Ascending aorta (tissue), 2 donors: ENCODE data around the gene OCIAD2. TPM values are rescaled to one million over a fixed set of nuclear protein-coding genes. Genes with fewer than 3 reads are reported as not detected.
"Not testable (repeated sequence)": the region's sequence is repeated elsewhere in the genome, so short reads cannot be mapped to it uniquely, and the experiment has no call there.

Source experiments
- DNase-seq, 2 donors: peaks; one replicate each; pipeline ENCODE4 v3.0.0-alpha.2; 2019; ENCODE audit warnings: low spot score in 2 of 2
- H3K27ac ChIP-seq, 2 donors: fragments of 200-600 bp; sonication (generic); one replicate each; pipeline ENCODE4 v1.5.1; 2016 to 2017; ENCODE audit warnings: mild to moderate bottlenecking in 1 of 2
- H3K27me3 ChIP-seq: fragments of 200-600 bp; sonication (generic); one replicate; pipeline ENCODE4 v1.5.1; 2017
- H3K36me3 ChIP-seq, 2 donors: fragments of 200-600 bp; sonication (generic); one replicate each; pipeline ENCODE4 v1.5.1; 2016
- H3K4me1 ChIP-seq, 2 donors: fragments of 200-600 bp; sonication (generic); one replicate each; pipeline ENCODE4 v1.5.1; 2016 to 2017; ENCODE audit warnings: mild to moderate bottlenecking in 1 of 2
- H3K4me3 ChIP-seq, 2 donors: fragments of 200-600 bp; sonication (generic); one replicate each; pipeline ENCODE4 v1.5.1; 2016 to 2017; ENCODE audit warnings: mild to moderate bottlenecking in 1 of 2
- H3K9me3 ChIP-seq, 2 donors: fragments of 200-600 bp; sonication (generic); one replicate each; pipeline ENCODE4 v1.5.1; 2016
- intact Hi-C: fragments of 100-400 bp; cut with DNase I; formaldehyde crosslinking; loops from one replicate; pipeline ENCODE4 v1.15.1; 2023
- total RNA-seq: library from RNA; depleted of rRNA; stranded (reverse); fragments of >200 nt; gene quantifications from one replicate; pipeline ENCODE4 v1.1.0, GENCODE V29; 2016
- TF ChIP-seq, protein P1 (sequence below), 3 experiments: fragments of 200-600 bp in 2 of 3; fragments of 450-650 bp in 1 of 3; sonication (generic) in 2 of 3; IDR thresholded peaks; one replicate each; pipeline ENCODE4 v1.5.1; 2016 to 2019; ENCODE audit warnings: antibody characterized with exemption in 3 of 3, mild to moderate bottlenecking in 1 of 3, moderate library complexity in 1 of 3

Gene OCIAD2
- total RNA-seq, 1 donor from 2014 or later: 1.9 TPM

DNA sequence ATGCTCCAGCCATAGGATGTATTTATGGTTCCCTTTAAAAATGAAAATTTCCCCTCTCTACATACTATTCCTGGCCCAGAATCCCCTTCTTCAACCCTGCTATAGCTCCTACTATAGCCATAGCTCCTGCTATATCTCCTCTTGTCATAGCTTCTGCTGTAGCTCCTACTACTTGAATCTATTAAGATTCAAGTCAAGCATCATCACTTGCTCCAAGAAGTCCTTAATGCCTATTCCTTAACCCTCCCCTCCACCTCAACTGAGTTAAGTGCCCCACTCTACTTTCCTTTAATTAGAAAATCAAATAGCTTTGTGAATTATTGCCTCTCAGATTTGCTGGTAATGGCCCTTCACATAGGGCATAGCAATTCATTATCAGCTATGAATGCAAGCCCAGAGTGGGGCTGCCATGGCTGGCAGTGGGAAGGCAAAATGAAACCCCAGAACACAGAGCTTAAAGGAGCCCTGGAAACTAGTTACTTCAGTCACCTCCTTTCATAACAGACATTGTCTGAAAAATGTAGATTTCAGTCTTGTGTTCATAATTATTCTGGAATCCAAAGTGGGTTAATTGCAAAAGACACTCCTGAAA is 15.4 kb downstream of the OCIAD2 start:
- no peaks in the 10 kb centered on the region for H3K27me3 ChIP-seq
- no peak overlapping the region for H3K27ac ChIP-seq
- H3K36me3 ChIP-seq: peaks cover 0 to 34% of the 10 kb centered on the region in 2 donors
- TF ChIP-seq, protein P1, sequence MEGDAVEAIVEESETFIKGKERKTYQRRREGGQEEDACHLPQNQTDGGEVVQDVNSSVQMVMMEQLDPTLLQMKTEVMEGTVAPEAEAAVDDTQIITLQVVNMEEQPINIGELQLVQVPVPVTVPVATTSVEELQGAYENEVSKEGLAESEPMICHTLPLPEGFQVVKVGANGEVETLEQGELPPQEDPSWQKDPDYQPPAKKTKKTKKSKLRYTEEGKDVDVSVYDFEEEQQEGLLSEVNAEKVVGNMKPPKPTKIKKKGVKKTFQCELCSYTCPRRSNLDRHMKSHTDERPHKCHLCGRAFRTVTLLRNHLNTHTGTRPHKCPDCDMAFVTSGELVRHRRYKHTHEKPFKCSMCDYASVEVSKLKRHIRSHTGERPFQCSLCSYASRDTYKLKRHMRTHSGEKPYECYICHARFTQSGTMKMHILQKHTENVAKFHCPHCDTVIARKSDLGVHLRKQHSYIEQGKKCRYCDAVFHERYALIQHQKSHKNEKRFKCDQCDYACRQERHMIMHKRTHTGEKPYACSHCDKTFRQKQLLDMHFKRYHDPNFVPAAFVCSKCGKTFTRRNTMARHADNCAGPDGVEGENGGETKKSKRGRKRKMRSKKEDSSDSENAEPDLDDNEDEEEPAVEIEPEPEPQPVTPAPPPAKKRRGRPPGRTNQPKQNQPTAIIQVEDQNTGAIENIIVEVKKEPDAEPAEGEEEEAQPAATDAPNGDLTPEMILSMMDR (IDR thresholded peaks at IDR 0.05): no peak
- H3K9me3 ChIP-seq: no peaks in the 10 kb centered on the region
- intact Hi-C loops: no loop called here
- H3K4me3 ChIP-seq: no peak overlapping the region
- H3K4me1 ChIP-seq: no peaks in the 10 kb centered on the region
- DNase-seq: no peak

DNA sequence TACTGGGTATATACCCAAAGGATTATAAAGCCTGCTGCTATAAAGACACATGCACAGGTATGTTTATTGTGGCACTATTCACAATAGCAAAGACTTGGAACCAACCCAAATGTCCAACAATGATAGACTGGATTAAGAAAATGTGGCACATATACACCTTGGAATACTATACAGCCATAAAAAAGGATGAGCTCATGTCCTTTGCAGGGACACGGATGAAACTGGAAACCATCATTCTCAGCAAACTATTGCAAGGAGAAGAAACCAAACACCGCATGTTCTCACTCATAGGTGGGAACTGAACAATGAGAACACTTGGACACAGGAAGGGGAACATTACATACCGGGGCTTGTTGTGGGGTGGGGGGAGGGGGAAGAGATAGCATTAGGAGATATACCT is 16.8 kb downstream of the OCIAD2 start:
- intact Hi-C loops, H3K27me3 ChIP-seq, H3K27ac ChIP-seq, H3K4me1 ChIP-seq, H3K9me3 ChIP-seq, DNase-seq, H3K4me3 ChIP-seq: not testable (repeated sequence)
- peaks cover 0 to 34% of the 10 kb centered on the region in 2 donors for H3K36me3 ChIP-seq

DNA sequence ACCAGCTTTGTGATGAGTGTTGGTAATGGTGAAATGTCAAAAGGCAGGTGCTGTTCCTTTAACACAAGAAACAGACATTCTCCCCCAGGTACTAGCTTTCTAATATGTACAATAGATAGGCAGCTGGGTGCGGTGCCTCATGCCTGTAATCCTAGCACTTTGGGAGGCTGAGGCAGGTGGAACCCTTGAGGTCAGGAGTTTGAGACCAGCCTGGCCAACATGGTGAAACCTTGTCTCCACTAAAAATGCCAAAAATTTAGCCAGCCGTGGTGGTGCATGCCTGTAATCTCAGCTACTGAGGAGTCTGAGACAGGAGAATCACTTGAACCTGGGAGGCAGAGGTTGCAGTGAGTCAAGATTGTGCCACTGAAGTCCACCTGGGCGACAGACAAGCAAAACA is 24.9 kb downstream of the OCIAD2 start:
- H3K36me3 ChIP-seq, H3K27ac ChIP-seq, H3K4me3 ChIP-seq, H3K9me3 ChIP-seq, DNase-seq, intact Hi-C loops, H3K27me3 ChIP-seq, H3K4me1 ChIP-seq: not testable (repeated sequence)

DNA sequence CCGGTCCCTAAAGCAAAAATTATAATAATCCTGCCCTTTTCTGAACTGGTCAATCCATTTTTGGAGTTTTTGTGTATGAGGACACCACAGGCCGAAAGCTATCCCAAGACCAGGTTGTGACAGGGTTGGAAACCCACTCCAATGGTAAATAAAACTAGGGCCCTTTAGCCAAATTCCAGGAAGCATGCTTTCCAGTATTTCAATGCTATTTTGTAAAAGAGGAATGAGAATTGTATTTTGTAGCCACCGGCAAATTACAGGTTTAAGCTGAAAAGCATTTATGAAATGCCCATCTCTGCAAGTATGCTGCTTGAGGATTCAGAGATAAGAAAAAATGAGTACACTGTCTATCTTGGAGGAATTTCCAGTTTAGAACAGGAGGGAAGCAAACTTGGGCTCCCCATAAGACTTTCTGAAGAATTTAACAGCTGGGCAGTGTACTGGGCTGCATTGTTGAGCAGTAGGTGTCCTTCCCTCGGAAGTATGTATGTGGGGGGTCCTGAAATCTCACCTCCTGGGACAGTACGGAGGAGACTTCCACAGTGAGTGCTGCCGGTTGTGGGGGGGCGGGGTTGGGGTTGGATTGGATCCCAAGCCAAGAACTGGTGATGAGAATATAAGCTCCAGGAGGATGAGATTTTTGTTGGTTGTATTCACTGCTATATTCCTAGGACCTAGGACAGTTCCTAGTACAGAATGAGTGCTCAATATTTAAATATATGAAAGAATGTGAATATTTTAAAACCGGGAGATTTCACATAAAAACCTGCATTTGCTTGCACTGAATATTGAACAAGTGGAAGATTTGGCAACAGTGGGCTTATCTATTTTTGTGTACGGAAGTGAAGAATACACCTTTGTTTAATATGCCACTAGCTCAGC is 26.8 kb downstream of the OCIAD2 start:
- Histone ChIP-seq H3K9me3 (no peaks in the 10 kb centered on the region), H3K27ac (no peak overlapping the region), H3K27me3 (no peaks in the 10 kb centered on the region), H3K4me1 (no peaks in the 10 kb centered on the region), H3K4me3 (no peak overlapping the region), H3K36me3 (no peaks in the 10 kb centered on the region)
- TF ChIP-seq, protein P1 (IDR thresholded peaks at IDR 0.05): no peak
- intact Hi-C loops: no loop called here
- DNase-seq: no peak

DNA sequence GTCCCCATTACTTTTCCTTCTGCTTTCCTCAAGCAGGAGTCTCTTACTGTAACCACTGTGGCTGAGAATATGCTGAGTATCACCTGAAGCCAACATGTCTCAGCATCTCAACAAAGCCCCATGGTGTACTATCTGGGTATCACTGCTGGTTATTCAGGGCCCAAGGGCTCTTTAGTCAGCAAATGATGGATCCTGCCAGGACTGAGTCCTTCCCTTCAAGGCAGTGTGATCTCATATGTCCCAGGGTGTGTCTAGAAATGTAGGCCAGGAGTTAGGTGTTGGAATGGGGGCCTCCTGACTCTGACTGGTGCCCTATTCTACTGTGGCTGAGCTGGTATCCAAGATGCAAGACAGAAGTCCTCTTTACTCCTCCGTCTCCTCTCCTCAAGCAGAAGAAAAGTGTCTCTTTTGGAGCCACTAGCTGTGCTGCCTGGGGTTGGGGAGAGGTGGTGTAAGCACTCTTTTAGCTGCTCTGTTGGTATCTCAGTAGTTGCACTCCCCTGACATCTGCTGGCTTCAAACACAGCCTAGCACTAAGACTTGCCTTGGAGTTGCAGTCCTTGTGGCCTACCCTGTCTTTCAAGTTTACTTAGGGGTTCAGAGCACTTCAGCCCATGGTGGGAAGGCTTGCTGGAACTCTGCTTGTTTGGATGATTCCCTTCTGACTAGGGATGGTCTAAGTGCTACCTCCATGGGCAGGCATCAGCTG is 28.6 kb downstream of the OCIAD2 start:
- Histone ChIP-seq H3K36me3 (no peaks in the 10 kb centered on the region), H3K27ac (no peak overlapping the region), H3K27me3 (no peaks in the 10 kb centered on the region), H3K9me3 (no peaks in the 10 kb centered on the region), H3K4me3 (no peak overlapping the region), H3K4me1 (no peaks in the 10 kb centered on the region)
- no peak for DNase-seq
- TF ChIP-seq, protein P1 (IDR thresholded peaks at IDR 0.05): no peak
- intact Hi-C loops: no loop called here

DNA sequence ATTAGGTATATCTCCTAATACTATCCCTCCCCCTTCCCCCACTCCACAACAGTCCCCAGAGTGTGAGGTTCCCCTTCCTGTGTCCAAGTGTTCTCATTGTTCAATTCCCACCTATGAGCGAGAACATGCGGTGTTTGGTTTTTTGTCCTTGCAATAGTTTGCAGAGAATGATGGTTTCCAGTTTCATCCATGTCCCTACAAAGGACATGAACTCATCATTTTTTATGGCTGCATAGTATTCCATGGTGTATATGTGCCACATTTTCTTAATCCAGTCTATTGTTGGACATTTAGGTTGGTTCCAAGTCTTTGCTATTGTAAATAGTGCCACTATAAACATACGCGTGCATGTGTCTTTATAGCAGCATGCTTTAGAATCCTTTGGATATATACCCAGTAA is 41.9 kb downstream of the OCIAD2 start:
- H3K27me3 ChIP-seq, intact Hi-C loops, H3K4me1 ChIP-seq, DNase-seq, H3K9me3 ChIP-seq, H3K4me3 ChIP-seq, H3K27ac ChIP-seq: not testable (repeated sequence)
- peaks cover 0 to 16% of the 10 kb centered on the region in 2 donors for H3K36me3 ChIP-seq

DNA sequence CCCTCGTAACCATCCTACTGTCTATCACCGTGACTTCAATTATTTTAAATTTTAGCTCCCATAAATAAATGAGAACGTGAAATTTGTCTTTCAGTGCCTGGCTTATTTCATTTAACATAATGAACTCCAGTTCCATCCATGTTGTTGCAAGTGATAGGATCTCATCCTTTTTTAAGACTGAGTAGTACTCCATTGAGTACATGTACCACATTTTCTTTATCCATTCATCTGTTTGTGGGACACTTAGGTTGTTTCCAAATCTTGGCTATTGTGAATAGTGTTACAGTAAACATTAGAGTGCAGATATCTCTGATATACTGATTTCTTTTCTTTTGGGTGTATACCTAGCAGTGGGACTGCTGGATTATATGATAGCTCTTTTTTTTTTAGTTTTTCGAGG is 42.8 kb downstream of the OCIAD2 start:
- Histone ChIP-seq H3K27ac (no peak overlapping the region), H3K4me1 (no peaks in the 10 kb centered on the region), H3K36me3 (peaks cover 0 to 14% of the 10 kb centered on the region in 2 donors), H3K27me3 (no peaks in the 10 kb centered on the region), H3K9me3 (no peaks in the 10 kb centered on the region), H3K4me3 (no peak overlapping the region)
- intact Hi-C loops: no loop called here
- no peak for DNase-seq
- TF ChIP-seq, protein P1 (IDR thresholded peaks at IDR 0.05): no peak
